ENCODE results near the gene MACO1. TPM values are rescaled to one million over a fixed set of nuclear protein-coding genes. Genes with fewer than 3 reads are reported as not detected.

MACO1 gene
- total and polyA plus RNA-seq, 9 of the 15 experiments (the other 6 are each of a cell fraction or from before 2014, with no cell fraction given), result 4.6 to 28.4 (median 21.7) TPM

DNA sequence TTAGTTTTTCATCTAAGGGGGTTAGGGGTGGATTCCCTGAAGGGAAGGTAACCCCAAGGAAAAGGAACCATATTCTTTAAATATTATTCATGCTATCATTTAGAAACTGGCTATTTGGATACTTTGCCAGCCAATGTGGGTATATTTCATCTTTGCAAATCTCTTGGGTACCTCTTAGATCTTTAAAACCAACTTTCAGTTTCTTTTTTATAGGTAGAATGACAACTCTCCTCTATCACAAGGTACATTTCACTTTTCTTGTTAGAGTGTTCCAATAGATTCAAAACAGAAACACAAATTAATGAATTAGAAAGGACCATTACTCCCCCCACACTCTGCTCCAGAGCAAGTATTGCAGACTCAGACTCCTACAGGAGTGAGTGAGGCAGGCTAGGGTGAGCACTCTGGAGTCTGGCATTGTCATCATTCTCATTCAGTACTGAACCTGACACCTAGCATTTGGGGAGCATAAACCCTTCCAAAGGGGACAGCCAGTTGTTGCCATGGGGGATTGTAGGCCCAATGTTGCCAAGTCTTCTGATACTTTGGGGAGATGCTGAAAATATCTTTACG, 43.0 kb downstream of the MACO1 start (continued):
- no peak for TF ChIP-seq REST (IDR thresholded peaks at IDR 0.05; ENCODE audit: borderline replicate concordance)
- TF ChIP-seq REST (CRISPR knock-in tag; IDR thresholded peaks at IDR 0.05; ENCODE audit: low read depth), result no peak
- TF ChIP-seq CREB1 (IDR thresholded peaks at IDR 0.05), result no peak
- TF ChIP-seq CREB1 (CRISPR knock-in tag; IDR thresholded peaks at IDR 0.05), result no peak

Measured in K562 (cell line).